Kidney epithelial cell (primary cell): ENCODE results near the gene MMP17. TPM values are rescaled to one million over a fixed set of nuclear protein-coding genes. Genes with fewer than 3 reads are reported as not detected.

Experiments used
- DNase-seq: peaks from one replicate; pipeline ENCODE4 v3.0.0-alpha.2; 2010; ENCODE audit warnings: low read depth
- H3K27me3 ChIP-seq: 2 replicates; pipeline ENCODE4 v1.6.0; 2011; ENCODE audit warnings: low read length; ENCODE audit not compliant: control insufficient read depth, insufficient read depth
- H3K36me3 ChIP-seq: 2 replicates; pipeline ENCODE4 v1.5.1; 2011; ENCODE audit warnings: low read length; ENCODE audit not compliant: control insufficient read depth, insufficient read depth
- H3K4me3 ChIP-seq: 2 replicates; pipeline ENCODE4 v1.5.1; 2011; ENCODE audit warnings: low read depth, mild to moderate bottlenecking, control low read depth, low read length
- total RNA-seq: library from RNA; depleted of rRNA; stranded (reverse); fragments of >200 nt; gene quantifications from 2 replicates; pipeline ENCODE4 v1.2.3, GENCODE V29; 2015
- TF ChIP-seq, protein P1 (sequence below): IDR thresholded peaks from 2 replicates; pipeline ENCODE4 v1.5.1; 2011; ENCODE audit warnings: mild to moderate bottlenecking, moderate library complexity, low read length, control low read depth, inconsistent platforms; ENCODE audit not compliant: insufficient read depth, poor library complexity, severe bottlenecking

Gene MMP17
- total RNA-seq: 1.7 and 7.3 TPM in 2 replicates

- DNase-seq: no peak
- Histone ChIP-seq H3K4me3 (peak within 1 kb of the TSS; percentile 40), H3K36me3 (no peaks in the 10 kb centered on the region), H3K27me3 (peaks cover 52% of the 10 kb centered on the region)
- TF ChIP-seq, protein P1, sequence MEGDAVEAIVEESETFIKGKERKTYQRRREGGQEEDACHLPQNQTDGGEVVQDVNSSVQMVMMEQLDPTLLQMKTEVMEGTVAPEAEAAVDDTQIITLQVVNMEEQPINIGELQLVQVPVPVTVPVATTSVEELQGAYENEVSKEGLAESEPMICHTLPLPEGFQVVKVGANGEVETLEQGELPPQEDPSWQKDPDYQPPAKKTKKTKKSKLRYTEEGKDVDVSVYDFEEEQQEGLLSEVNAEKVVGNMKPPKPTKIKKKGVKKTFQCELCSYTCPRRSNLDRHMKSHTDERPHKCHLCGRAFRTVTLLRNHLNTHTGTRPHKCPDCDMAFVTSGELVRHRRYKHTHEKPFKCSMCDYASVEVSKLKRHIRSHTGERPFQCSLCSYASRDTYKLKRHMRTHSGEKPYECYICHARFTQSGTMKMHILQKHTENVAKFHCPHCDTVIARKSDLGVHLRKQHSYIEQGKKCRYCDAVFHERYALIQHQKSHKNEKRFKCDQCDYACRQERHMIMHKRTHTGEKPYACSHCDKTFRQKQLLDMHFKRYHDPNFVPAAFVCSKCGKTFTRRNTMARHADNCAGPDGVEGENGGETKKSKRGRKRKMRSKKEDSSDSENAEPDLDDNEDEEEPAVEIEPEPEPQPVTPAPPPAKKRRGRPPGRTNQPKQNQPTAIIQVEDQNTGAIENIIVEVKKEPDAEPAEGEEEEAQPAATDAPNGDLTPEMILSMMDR: no peak
These were observed at the start of gene MMP17 for GRCh38 chr12:131827961-131828534. MMP17 (plus strand) TSS chr12:131828393; CDS start chr12:131828495, 102 bp downstream.

DNA sequence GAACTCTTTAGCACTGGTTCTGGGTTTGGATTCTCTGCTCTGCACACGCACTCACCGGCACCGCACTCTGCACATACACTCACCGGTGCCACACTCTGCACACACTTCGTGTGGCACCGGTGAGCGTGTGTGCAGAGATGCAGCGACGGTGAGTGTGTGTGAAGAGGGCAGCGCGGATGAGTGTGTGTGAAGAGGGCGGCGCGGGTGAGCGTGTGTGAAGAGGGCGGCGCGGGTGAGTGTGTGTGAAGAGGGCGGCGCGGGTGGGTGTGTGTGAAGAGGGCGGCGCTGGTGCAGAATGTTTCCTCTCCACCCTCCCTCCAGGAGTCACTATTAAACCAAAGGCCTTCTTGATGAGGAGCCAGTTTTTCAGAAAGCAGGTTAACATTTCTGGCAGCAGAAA lies 49.2 kb upstream of the MMP17 start:
- DNase-seq: no peak
- Histone ChIP-seq H3K4me3 (no peak overlapping the region), H3K36me3 (peaks cover 2% of the 10 kb centered on the region), H3K27me3 (no peaks in the 10 kb centered on the region)
- TF ChIP-seq, protein P1: no peak

GRCh38 chr12:131782061-131782460 lies 46.1 kb upstream of the MMP17 start:
- TF ChIP-seq, protein P1: no peak
- no peak for DNase-seq
- Histone ChIP-seq H3K36me3 (peaks cover 2% of the 10 kb centered on the region), H3K27me3 (no peaks in the 10 kb centered on the region), H3K4me3 (no peak overlapping the region)

- Histone ChIP-seq H3K36me3 (peaks cover 2% of the 10 kb centered on the region), H3K27me3 (no peaks in the 10 kb centered on the region), H3K4me3 (no peak overlapping the region)
- no peak for DNase-seq
- TF ChIP-seq, protein P1: no peak
These were observed 44.2 kb upstream of the MMP17 start for GRCh38 chr12:131783915-131784541.

DNA sequence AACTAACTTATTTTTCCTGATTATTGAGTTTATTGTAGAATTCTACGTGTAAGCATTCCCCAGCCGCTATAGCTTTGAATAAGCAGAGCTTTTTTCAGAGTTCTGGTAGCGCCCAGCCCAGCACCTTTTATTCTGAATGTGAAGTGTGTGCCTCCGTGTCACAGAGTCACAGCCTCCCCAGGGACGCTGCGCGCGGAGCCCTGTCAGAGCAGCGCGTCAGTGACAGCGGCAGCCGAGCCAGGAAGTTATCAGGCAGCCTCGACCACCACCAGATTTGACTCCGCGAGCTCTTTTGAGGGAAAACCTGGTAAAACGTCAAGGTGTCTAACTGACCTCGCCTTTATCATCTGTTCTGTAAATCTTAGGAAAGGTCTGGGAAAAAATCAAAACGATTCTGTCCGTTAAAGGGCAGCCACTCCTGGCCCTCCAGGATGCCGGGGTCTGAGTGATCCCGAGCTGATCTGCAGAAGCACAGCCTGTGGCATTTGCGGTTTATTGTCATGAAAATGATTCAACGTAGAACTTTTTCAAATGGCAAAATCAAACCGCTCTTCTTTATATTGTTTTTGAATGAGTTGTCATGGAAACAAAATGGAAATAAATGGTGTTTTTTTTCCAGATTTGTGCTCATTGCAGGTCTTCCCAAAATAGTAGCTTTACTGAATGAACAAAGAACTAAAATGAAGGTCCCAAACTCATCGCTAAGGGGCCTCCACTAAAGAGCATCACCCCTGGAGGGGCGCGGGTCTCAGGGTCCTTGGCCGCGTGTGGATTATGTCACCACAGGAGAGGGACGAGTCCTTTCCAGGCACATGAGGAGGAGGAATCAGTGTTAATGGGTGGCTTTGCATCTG lies 43.1 kb upstream of the MMP17 start:
- H3K36me3 ChIP-seq: peaks cover 2% of the 10 kb centered on the region
- no peak overlapping the region for H3K4me3 ChIP-seq
- DNase-seq: no peak
- no peaks in the 10 kb centered on the region for H3K27me3 ChIP-seq
- TF ChIP-seq, protein P1: no peak
